Liver (tissue), 9 donors: ENCODE data around the gene NELFCD. TPM values are rescaled to one million over a fixed set of nuclear protein-coding genes. Genes with fewer than 3 reads are reported as not detected.

Experiments
- DNase-seq: peaks from one replicate; pipeline ENCODE4 v3.0.0-alpha.2; 2017; ENCODE audit warnings: low spot score
- H3K27ac ChIP-seq, 2 donors: one replicate each; pipeline ENCODE4 v1.7.0; 2013; ENCODE audit warnings: inconsistent platforms in 2 of 2, low read length in 2 of 2, control low read depth in 1 of 2, low read depth in 1 of 2, mild to moderate bottlenecking in 1 of 2
- H3K27me3 ChIP-seq, 4 donors: one replicate each; pipeline versions ENCODE4 v1.6.1 to v1.7.0; 2013; ENCODE audit warnings: low read length in 3 of 4, inconsistent platforms in 1 of 4, mild to moderate bottlenecking in 1 of 4, moderate library complexity in 1 of 4; ENCODE audit not compliant: control insufficient read depth in 4 of 4, insufficient read depth in 4 of 4
- H3K36me3 ChIP-seq, 4 donors: one replicate each; pipeline versions ENCODE4 v1.6.1 to v1.7.0; 2013; ENCODE audit warnings: low read length in 3 of 4, mild to moderate bottlenecking in 3 of 4, low read depth in 1 of 4, moderate library complexity in 1 of 4; ENCODE audit not compliant: control insufficient read depth in 4 of 4, insufficient read depth in 3 of 4
- H3K4me1 ChIP-seq, 4 donors: one replicate each; pipeline versions ENCODE4 v1.6.1 to v1.7.0; 2013; ENCODE audit warnings: low read length in 3 of 4, mild to moderate bottlenecking in 3 of 4, moderate library complexity in 1 of 4; ENCODE audit not compliant: control insufficient read depth in 4 of 4, insufficient read depth in 4 of 4
- H3K4me3 ChIP-seq, 3 donors: one replicate each; pipeline versions ENCODE4 v1.6.1 to v1.7.0; 2013; ENCODE audit warnings: low read length in 3 of 3, control low read depth in 1 of 3, low read depth in 1 of 3, mild to moderate bottlenecking in 1 of 3
- H3K9ac ChIP-seq, 2 donors: one replicate each; pipeline ENCODE4 v1.7.0; 2013; ENCODE audit warnings: low read length in 2 of 2, mild to moderate bottlenecking in 2 of 2, moderate library complexity in 2 of 2, control low read depth in 1 of 2, low read depth in 1 of 2
- H3K9me3 ChIP-seq, 4 donors: one replicate each; pipeline versions ENCODE4 v1.6.1 to v1.7.0; 2013; ENCODE audit warnings: low read length in 3 of 4; ENCODE audit not compliant: control insufficient read depth in 4 of 4
- EGR1 ChIP-seq, 2 donors: IDR thresholded peaks; 2 replicates each; pipeline ENCODE4 v1.6.1; 2016 to 2018; ENCODE audit warnings: antibody characterized with exemption in 2 of 2, low read depth in 2 of 2
- FOXA1 ChIP-seq: IDR thresholded peaks from 2 replicates; pipeline ENCODE4 v1.6.1; 2016; ENCODE audit warnings: antibody characterized with exemption
- FOXA2 ChIP-seq: IDR thresholded peaks from 2 replicates; pipeline ENCODE4 v1.6.1; 2016; ENCODE audit warnings: antibody characterized with exemption
- GABPA ChIP-seq, 2 donors: IDR thresholded peaks in 1 of 2; conservative IDR thresholded peaks in 1 of 2; 2 replicates each; pipeline ENCODE4 v1.6.1; 2016; ENCODE audit warnings: antibody characterized with exemption in 2 of 2, mild to moderate bottlenecking in 1 of 2, moderate library complexity in 1 of 2
- HNF4A ChIP-seq, 2 donors: conservative IDR thresholded peaks; 2 replicates each; pipeline ENCODE4 v1.6.1; 2016; ENCODE audit warnings: antibody characterized with exemption in 2 of 2, mild to moderate bottlenecking in 2 of 2
- JUND ChIP-seq, 2 donors: IDR thresholded peaks; 2 replicates each; pipeline ENCODE4 v1.6.1; 2016; ENCODE audit warnings: antibody characterized with exemption in 2 of 2
- NR2F2 ChIP-seq: IDR thresholded peaks from 2 replicates; pipeline ENCODE4 v1.6.1; 2016; ENCODE audit warnings: antibody characterized with exemption
- RXRA ChIP-seq, 2 donors: IDR thresholded peaks; 2 replicates each; pipeline ENCODE4 v1.6.1; 2017 to 2018; ENCODE audit warnings: antibody characterized with exemption in 2 of 2, mild to moderate bottlenecking in 1 of 2
- SP1 ChIP-seq: IDR thresholded peaks from 2 replicates; pipeline ENCODE4 v1.6.1; 2018; ENCODE audit warnings: antibody characterized with exemption, mild to moderate bottlenecking
- TAF1 ChIP-seq: conservative IDR thresholded peaks from 2 replicates; pipeline ENCODE4 v1.6.1; 2016; ENCODE audit warnings: antibody characterized with exemption, mild to moderate bottlenecking
- YY1 ChIP-seq: IDR thresholded peaks from 2 replicates; pipeline ENCODE4 v1.6.1; 2016; ENCODE audit warnings: antibody characterized with exemption, mild to moderate bottlenecking
- WGBS: extraction: QIAGEN DNeasy Blood & Tissue Kit; methylation state at CpG from one replicate; pipeline ENCODE4 v1.1.7; 2013; 5-methylcytosine and 5-hydroxymethylcytosine counted together
- polyA plus RNA-seq, 2 donors: library from polyadenylated mRNA; stranded (reverse) in 1 of 2; unstranded in 1 of 2; fragments of 200-250 nt in 1 of 2; fragments of >200 nt in 1 of 2; fragmentation: Nextera tagmentation in 1 of 2; extraction: Ambion mirVana in 1 of 2; gene quantifications; one replicate each; pipeline versions ENCODE4 v1.2.1 to v1.2.3, GENCODE V29; 2013 to 2015
- total RNA-seq, 2 donors: library from RNA; depleted of rRNA; stranded (reverse); fragments of >200 nt; gene quantifications; one replicate each; pipeline ENCODE4 v1.2.3, GENCODE V29; 2014
- TF ChIP-seq, protein P1 (sequence below): IDR thresholded peaks from 2 replicates; pipeline ENCODE4 v1.6.1; 2016; ENCODE audit warnings: antibody characterized with exemption
- TF ChIP-seq, protein P2 (sequence below): IDR thresholded peaks from 2 replicates; pipeline ENCODE4 v1.6.1; 2016; ENCODE audit warnings: antibody characterized with exemption
- TF ChIP-seq, protein P3 (sequence below): IDR thresholded peaks from 2 replicates; pipeline ENCODE4 v1.6.1; 2016; ENCODE audit warnings: antibody characterized with exemption, mild to moderate bottlenecking
- donor health status: healthy.
- donor health status: healthy.
- donor health status: healthy.
- donor health status: healthy.
- donor health status: healthy.

NELFCD gene
- total and polyA plus RNA-seq, 4 donors, result 28.1 to 39.8 (median 37.0) TPM

DNA sequence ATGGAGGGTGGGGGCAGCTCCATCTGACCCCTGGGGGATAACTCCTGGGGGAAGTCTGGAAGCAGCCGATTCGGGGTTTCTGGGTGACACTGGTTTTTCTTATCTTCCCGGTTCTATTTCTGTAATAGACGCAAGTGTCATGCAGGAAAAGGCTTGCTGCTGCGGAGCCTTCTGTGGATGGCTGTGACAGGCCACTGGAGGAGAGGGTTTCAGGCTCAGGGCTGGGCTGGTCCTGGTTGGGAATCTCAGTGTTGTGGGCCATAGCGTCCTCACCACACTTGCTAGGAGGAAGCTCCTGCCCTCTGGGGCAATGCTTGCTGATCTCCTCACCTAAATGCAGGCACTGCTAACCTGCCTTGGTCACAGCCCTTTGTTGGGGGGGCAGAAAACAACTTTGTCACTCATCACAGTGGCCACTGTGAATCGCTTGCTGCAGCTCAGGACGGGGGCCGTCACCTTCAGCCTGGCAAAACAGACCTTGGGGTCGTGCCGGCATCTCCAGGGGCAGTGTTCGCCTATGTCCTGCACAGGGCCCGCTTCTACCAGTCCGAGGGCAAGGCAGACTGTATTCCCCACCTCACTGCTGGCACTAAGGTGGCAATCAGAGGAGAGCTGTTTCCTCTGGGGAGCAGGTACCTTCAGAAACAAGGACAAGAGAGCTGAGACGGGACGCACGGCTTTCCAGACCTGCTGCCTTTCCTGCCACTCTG, 33.8 kb downstream of the NELFCD start:
- Histone ChIP-seq H3K9me3 (no peaks in the 10 kb centered on the region), H3K9ac (no peak overlapping the region), H3K4me3 (no peak overlapping the region), H3K4me1 (no peaks in the 10 kb centered on the region), H3K27ac (no peak overlapping the region), H3K27me3 (no peaks in the 10 kb centered on the region), H3K36me3 (no peaks in the 10 kb centered on the region)
- WGBS, result 85% methylated on average over 17 of the region's 17 CpGs
- no peak for TF ChIP-seq EGR1 (IDR thresholded peaks at IDR 0.05; ENCODE audit: low read depth in 2 of 2)
- no peak for DNase-seq

DNA sequence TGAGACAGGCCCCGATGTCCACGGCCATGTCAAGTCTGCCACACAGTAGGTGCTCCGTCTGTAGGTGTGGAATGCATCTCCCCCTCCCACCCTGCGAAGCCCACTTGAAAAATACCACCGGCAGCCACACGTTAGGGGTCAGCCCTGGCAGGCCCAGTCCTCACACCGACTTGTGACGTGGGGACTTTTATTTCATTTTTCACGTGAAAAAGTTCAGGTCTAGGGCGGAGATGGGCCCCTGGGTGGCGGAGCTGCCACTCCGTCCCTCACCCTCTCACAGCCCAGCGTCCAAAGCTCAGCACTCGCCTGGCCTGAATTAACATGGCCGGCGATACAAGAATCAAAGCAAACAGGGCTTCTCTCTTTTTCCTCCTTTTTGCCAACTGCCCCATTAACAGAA, 34.4 kb downstream of the NELFCD start:
- Histone ChIP-seq H3K9me3 (no peaks in the 10 kb centered on the region), H3K36me3 (no peaks in the 10 kb centered on the region), H3K27me3 (no peaks in the 10 kb centered on the region), H3K4me1 (no peaks in the 10 kb centered on the region), H3K4me3 (no peak overlapping the region), H3K9ac (no peak overlapping the region), H3K27ac (no peak overlapping the region)
- no peak for TF ChIP-seq HNF4A (conservative IDR thresholded peaks at IDR 0.05)
- TF ChIP-seq NR2F2, result no peak
- TF ChIP-seq FOXA1, result no peak
- no peak for TF ChIP-seq GABPA (IDR thresholded peaks at IDR 0.05 in 1 of 2, conservative IDR thresholded peaks at IDR 0.05 in 1 of 2)
- TF ChIP-seq, protein P1, sequence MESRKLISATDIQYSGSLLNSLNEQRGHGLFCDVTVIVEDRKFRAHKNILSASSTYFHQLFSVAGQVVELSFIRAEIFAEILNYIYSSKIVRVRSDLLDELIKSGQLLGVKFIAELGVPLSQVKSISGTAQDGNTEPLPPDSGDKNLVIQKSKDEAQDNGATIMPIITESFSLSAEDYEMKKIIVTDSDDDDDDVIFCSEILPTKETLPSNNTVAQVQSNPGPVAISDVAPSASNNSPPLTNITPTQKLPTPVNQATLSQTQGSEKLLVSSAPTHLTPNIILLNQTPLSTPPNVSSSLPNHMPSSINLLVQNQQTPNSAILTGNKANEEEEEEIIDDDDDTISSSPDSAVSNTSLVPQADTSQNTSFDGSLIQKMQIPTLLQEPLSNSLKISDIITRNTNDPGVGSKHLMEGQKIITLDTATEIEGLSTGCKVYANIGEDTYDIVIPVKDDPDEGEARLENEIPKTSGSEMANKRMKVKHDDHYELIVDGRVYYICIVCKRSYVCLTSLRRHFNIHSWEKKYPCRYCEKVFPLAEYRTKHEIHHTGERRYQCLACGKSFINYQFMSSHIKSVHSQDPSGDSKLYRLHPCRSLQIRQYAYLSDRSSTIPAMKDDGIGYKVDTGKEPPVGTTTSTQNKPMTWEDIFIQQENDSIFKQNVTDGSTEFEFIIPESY, result no peak
- TF ChIP-seq JUND (IDR thresholded peaks at IDR 0.05), result no peak
- TF ChIP-seq, protein P2, sequence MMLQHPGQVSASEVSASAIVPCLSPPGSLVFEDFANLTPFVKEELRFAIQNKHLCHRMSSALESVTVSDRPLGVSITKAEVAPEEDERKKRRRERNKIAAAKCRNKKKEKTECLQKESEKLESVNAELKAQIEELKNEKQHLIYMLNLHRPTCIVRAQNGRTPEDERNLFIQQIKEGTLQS, result no peak
- no peak for TF ChIP-seq RXRA (IDR thresholded peaks at IDR 0.05)
- TF ChIP-seq, protein P3, sequence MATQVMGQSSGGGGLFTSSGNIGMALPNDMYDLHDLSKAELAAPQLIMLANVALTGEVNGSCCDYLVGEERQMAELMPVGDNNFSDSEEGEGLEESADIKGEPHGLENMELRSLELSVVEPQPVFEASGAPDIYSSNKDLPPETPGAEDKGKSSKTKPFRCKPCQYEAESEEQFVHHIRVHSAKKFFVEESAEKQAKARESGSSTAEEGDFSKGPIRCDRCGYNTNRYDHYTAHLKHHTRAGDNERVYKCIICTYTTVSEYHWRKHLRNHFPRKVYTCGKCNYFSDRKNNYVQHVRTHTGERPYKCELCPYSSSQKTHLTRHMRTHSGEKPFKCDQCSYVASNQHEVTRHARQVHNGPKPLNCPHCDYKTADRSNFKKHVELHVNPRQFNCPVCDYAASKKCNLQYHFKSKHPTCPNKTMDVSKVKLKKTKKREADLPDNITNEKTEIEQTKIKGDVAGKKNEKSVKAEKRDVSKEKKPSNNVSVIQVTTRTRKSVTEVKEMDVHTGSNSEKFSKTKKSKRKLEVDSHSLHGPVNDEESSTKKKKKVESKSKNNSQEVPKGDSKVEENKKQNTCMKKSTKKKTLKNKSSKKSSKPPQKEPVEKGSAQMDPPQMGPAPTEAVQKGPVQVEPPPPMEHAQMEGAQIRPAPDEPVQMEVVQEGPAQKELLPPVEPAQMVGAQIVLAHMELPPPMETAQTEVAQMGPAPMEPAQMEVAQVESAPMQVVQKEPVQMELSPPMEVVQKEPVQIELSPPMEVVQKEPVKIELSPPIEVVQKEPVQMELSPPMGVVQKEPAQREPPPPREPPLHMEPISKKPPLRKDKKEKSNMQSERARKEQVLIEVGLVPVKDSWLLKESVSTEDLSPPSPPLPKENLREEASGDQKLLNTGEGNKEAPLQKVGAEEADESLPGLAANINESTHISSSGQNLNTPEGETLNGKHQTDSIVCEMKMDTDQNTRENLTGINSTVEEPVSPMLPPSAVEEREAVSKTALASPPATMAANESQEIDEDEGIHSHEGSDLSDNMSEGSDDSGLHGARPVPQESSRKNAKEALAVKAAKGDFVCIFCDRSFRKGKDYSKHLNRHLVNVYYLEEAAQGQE, result no peak
- no peak for TF ChIP-seq SP1
- no peak for TF ChIP-seq YY1
- no peak for TF ChIP-seq TAF1
- TF ChIP-seq FOXA2, result no peak
- DNase-seq, result no peak
- WGBS, result 93% methylated on average over 16 of the region's 16 CpGs
